HEK293 (cell line): ENCODE measurements around the gene DDX23.
A peak's percentile ranks its signal among the peaks of the same experiment; 100 is the strongest.

Experiments
- BCL11B ChIP-seq: fragments of 450-650 bp; formaldehyde crosslinking; IDR thresholded peaks from 2 replicates; pipeline ENCODE4 v1.5.1; 2016; ENCODE audit warnings: low read depth, missing biosample characterization, missing genetic modification characterization
- GLI4 ChIP-seq: fragments of 450-650 bp; formaldehyde crosslinking; IDR thresholded peaks from 2 replicates; pipeline ENCODE4 v1.5.1; 2016; ENCODE audit warnings: missing biosample characterization, missing genetic modification characterization
- KLF1 ChIP-seq: fragments of 450-650 bp; formaldehyde crosslinking; IDR thresholded peaks from 2 replicates; pipeline ENCODE4 v1.5.1; 2016; ENCODE audit warnings: missing biosample characterization, missing genetic modification characterization
- OSR2 ChIP-seq: fragments of 450-650 bp; formaldehyde crosslinking; IDR thresholded peaks from 2 replicates; pipeline ENCODE4 v1.5.1; 2016; ENCODE audit warnings: missing biosample characterization, missing genetic modification characterization
- TRIM28 ChIP-seq: IDR thresholded peaks from 2 replicates; pipeline ENCODE4 v1.6.1; 2011; ENCODE audit warnings: low read length, control low read depth, borderline replicate concordance
- ZBTB48 ChIP-seq: fragments of 450-650 bp; formaldehyde crosslinking; IDR thresholded peaks from 2 replicates; pipeline ENCODE4 v1.5.1; 2016; ENCODE audit warnings: missing biosample characterization, missing genetic modification characterization
- ZBTB7A ChIP-seq: fragments of 450-650 bp; formaldehyde crosslinking; IDR thresholded peaks from 2 replicates; pipeline ENCODE4 v1.5.1; 2016; ENCODE audit warnings: low read depth, missing biosample characterization, missing genetic modification characterization
- ZFP69B ChIP-seq: fragments of 450-650 bp; formaldehyde crosslinking; IDR thresholded peaks from 2 replicates; pipeline ENCODE4 v1.5.1; 2016; ENCODE audit warnings: missing biosample characterization, missing genetic modification characterization
- ZIC2 ChIP-seq: fragments of 450-650 bp; formaldehyde crosslinking; IDR thresholded peaks from 2 replicates; pipeline ENCODE4 v1.5.1; 2016; ENCODE audit warnings: missing biosample characterization, missing genetic modification characterization
- ZNF112 ChIP-seq: fragments of 450-650 bp; formaldehyde crosslinking; IDR thresholded peaks from 2 replicates; pipeline ENCODE4 v1.5.0; 2017; ENCODE audit warnings: missing biosample characterization, missing genetic modification characterization
- ZNF114 ChIP-seq: fragments of 450-650 bp; formaldehyde crosslinking; IDR thresholded peaks from 2 replicates; pipeline ENCODE4 v1.5.0; 2017; ENCODE audit warnings: missing biosample characterization, missing genetic modification characterization
- ZNF169 ChIP-seq: fragments of 450-650 bp; formaldehyde crosslinking; IDR thresholded peaks from 2 replicates; pipeline ENCODE4 v1.5.1; 2016; ENCODE audit warnings: missing biosample characterization, missing genetic modification characterization
- ZNF184 ChIP-seq: fragments of 450-650 bp; IDR thresholded peaks from 2 replicates; pipeline ENCODE4 v1.5.1; 2018; ENCODE audit warnings: missing biosample characterization, mild to moderate bottlenecking, missing genetic modification characterization
- ZNF214 ChIP-seq: fragments of 450-650 bp; formaldehyde crosslinking; IDR thresholded peaks from 2 replicates; pipeline ENCODE4 v1.5.1; 2017; ENCODE audit warnings: missing biosample characterization, mild to moderate bottlenecking, missing genetic modification characterization, borderline replicate concordance
- ZNF248 ChIP-seq: fragments of 450-650 bp; formaldehyde crosslinking; IDR thresholded peaks from 2 replicates; pipeline ENCODE4 v1.5.1; 2017; ENCODE audit warnings: missing biosample characterization, missing genetic modification characterization
- ZNF274 ChIP-seq, 2 experiments: fragments of 200-500 bp in 1 of 2; fragments of 450-650 bp in 1 of 2; sonication (Bioruptor generic) in 1 of 2; formaldehyde crosslinking in 1 of 2; IDR thresholded peaks; 2 replicates each; pipeline versions ENCODE4 v1.5.1 to v1.6.1; 2014 to 2016; ENCODE audit warnings: borderline replicate concordance in 1 of 2, inconsistent platforms in 1 of 2, low read length in 1 of 2, missing biosample characterization in 1 of 2, missing genetic modification characterization in 1 of 2
- ZNF341 ChIP-seq: fragments of 450-650 bp; formaldehyde crosslinking; IDR thresholded peaks from 2 replicates; pipeline ENCODE4; 2016; ENCODE audit warnings: low read depth, missing biosample characterization, missing genetic modification characterization
- ZNF394 ChIP-seq: fragments of 450-650 bp; formaldehyde crosslinking; IDR thresholded peaks from 2 replicates; pipeline ENCODE4 v1.5.1; 2016; ENCODE audit warnings: missing biosample characterization, missing genetic modification characterization, mild to moderate bottlenecking, moderate library complexity, borderline replicate concordance
- ZNF571 ChIP-seq: fragments of 450-650 bp; formaldehyde crosslinking; IDR thresholded peaks from 2 replicates; pipeline ENCODE4 v1.5.0; 2017; ENCODE audit warnings: missing biosample characterization, missing genetic modification characterization
- ZNF600 ChIP-seq: fragments of 450-650 bp; formaldehyde crosslinking; IDR thresholded peaks from 2 replicates; pipeline ENCODE4 v1.5.1; 2016; ENCODE audit warnings: missing biosample characterization, missing genetic modification characterization
- ZNF654 ChIP-seq: fragments of 450-650 bp; formaldehyde crosslinking; IDR thresholded peaks from 2 replicates; pipeline ENCODE4 v1.5.1; 2016; ENCODE audit warnings: low read depth, missing biosample characterization, missing genetic modification characterization
- ZNF658 ChIP-seq: fragments of 450-650 bp; formaldehyde crosslinking; IDR thresholded peaks from 2 replicates; pipeline ENCODE4; 2016; ENCODE audit warnings: missing biosample characterization, missing genetic modification characterization
- ZNF76 ChIP-seq: fragments of 450-650 bp; formaldehyde crosslinking; IDR thresholded peaks from 2 replicates; pipeline ENCODE4; 2016; ENCODE audit warnings: low read depth, missing biosample characterization, missing genetic modification characterization, borderline replicate concordance
- ZNF843 ChIP-seq: fragments of 450-650 bp; formaldehyde crosslinking; IDR thresholded peaks from 2 replicates; pipeline ENCODE4 v1.5.1; 2016; ENCODE audit warnings: missing biosample characterization, missing genetic modification characterization
- TF ChIP-seq, protein P1 (sequence below): fragments of 450-650 bp; formaldehyde crosslinking; IDR thresholded peaks from 2 replicates; pipeline ENCODE4 v1.5.1; 2017; ENCODE audit warnings: missing biosample characterization, missing genetic modification characterization
- TF ChIP-seq, protein P2 (sequence below): fragments of 450-650 bp; formaldehyde crosslinking; IDR thresholded peaks from 2 replicates; pipeline ENCODE4 v1.5.1; 2016; ENCODE audit warnings: missing biosample characterization, missing genetic modification characterization
- TF ChIP-seq, protein P3 (sequence below): IDR thresholded peaks from 2 replicates; pipeline ENCODE4 v1.6.1; 2011; ENCODE audit warnings: mild to moderate bottlenecking, low read depth, low read length, borderline replicate concordance
- TF ChIP-seq, protein P4 (sequence below): fragments of 450-650 bp; formaldehyde crosslinking; IDR thresholded peaks from 2 replicates; pipeline ENCODE4 v1.5.1; 2016; ENCODE audit warnings: missing biosample characterization, missing genetic modification characterization
- TF ChIP-seq, protein P5 (sequence below): fragments of 450-650 bp; formaldehyde crosslinking; IDR thresholded peaks from 2 replicates; pipeline ENCODE4 v1.5.1; 2017; ENCODE audit warnings: missing biosample characterization, missing genetic modification characterization
- TF ChIP-seq, protein P6 (sequence below): fragments of 450-650 bp; formaldehyde crosslinking; IDR thresholded peaks from 2 replicates; pipeline ENCODE4 v1.5.1; 2016; ENCODE audit warnings: missing biosample characterization, missing genetic modification characterization

DDX23 gene

DNA sequence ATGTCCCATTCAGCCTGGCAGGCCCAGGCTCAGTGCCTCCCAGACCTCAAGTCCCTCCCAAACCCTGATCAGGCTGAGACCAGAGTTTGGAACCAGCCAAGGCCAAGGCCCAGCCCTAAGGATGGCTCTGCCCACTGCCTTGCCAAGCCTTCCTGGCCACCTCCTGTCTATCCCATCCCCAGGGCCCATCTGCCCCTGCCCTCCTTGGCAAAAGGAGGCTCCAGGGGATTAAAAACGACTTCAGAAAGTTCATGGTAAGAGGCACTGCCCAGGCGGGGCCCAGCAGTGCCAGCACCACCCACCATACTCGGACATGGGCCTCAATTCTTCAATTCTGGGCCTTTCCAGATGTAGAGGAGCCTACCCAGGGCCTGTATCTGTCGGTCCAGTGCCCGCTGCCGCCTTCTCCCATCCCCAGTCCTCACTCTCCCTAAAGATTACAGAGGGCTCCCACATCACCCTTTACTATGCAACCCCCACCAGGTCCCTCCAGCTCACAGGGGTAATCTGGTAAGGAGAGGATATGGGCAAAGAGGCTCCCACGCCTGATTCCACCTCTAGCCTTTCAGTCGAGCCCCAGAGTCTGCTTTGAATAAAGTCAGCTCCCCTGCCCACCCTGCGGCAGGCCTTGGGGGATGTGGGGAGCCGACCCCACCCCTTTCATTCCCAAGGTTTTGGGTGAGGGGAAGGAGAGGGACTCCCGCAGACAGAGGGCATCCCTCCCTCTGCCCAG, 64.0 kb downstream of the DDX23 start (continued):
- TF ChIP-seq, protein P1, sequence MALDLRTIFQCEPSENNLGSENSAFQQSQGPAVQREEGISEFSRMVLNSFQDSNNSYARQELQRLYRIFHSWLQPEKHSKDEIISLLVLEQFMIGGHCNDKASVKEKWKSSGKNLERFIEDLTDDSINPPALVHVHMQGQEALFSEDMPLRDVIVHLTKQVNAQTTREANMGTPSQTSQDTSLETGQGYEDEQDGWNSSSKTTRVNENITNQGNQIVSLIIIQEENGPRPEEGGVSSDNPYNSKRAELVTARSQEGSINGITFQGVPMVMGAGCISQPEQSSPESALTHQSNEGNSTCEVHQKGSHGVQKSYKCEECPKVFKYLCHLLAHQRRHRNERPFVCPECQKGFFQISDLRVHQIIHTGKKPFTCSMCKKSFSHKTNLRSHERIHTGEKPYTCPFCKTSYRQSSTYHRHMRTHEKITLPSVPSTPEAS = no peak
- TF ChIP-seq OSR2 (tag by site-specific recombination) (no peak), TRIM28 (no peak), ZNF843 (tag by site-specific recombination) (no peak), ZNF654 (tag by site-specific recombination) (no peak), GLI4 (tag by site-specific recombination) (no peak), ZNF571 (tag by site-specific recombination) (no peak), ZNF112 (no peak), KLF1 (tag by site-specific recombination) (peak; percentile 50; the same call in 1 of the 2 replicates), ZNF214 (tag by site-specific recombination) (no peak), ZNF658 (tag by site-specific recombination) (no peak), ZNF248 (tag by site-specific recombination) (no peak), ZNF394 (tag by site-specific recombination) (no peak), BCL11B (no peak), ZIC2 (tag by site-specific recombination) (no peak), ZNF341 (tag by site-specific recombination) (no peak), ZNF114 (tag by site-specific recombination) (no peak), ZNF184 (tag by site-specific recombination) (no peak), ZNF274 (IDR thresholded peaks at IDR 0.05; ENCODE audit: low read length) (no peak), ZNF274 (tag by site-specific recombination; IDR thresholded peaks at IDR 0.05; ENCODE audit: borderline replicate concordance) (no peak), ZFP69B (tag by site-specific recombination) (peak; percentile 62; the same call in 1 of the 2 replicates), ZNF169 (tag by site-specific recombination) (no peak), ZNF600 (tag by site-specific recombination) (no peak), ZBTB7A (tag by site-specific recombination) (no peak), ZNF76 (no peak), ZBTB48 (tag by site-specific recombination) (0 out of 2 replicates have a peak, but pooled peaks have one; percentile 10)
- TF ChIP-seq, protein P2, sequence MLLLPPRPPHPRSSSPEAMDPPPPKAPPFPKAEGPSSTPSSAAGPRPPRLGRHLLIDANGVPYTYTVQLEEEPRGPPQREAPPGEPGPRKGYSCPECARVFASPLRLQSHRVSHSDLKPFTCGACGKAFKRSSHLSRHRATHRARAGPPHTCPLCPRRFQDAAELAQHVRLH (tag by site-specific recombination) = no peak
- TF ChIP-seq, protein P3, sequence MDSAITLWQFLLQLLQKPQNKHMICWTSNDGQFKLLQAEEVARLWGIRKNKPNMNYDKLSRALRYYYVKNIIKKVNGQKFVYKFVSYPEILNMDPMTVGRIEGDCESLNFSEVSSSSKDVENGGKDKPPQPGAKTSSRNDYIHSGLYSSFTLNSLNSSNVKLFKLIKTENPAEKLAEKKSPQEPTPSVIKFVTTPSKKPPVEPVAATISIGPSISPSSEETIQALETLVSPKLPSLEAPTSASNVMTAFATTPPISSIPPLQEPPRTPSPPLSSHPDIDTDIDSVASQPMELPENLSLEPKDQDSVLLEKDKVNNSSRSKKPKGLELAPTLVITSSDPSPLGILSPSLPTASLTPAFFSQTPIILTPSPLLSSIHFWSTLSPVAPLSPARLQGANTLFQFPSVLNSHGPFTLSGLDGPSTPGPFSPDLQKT = no peak
- TF ChIP-seq, protein P4, sequence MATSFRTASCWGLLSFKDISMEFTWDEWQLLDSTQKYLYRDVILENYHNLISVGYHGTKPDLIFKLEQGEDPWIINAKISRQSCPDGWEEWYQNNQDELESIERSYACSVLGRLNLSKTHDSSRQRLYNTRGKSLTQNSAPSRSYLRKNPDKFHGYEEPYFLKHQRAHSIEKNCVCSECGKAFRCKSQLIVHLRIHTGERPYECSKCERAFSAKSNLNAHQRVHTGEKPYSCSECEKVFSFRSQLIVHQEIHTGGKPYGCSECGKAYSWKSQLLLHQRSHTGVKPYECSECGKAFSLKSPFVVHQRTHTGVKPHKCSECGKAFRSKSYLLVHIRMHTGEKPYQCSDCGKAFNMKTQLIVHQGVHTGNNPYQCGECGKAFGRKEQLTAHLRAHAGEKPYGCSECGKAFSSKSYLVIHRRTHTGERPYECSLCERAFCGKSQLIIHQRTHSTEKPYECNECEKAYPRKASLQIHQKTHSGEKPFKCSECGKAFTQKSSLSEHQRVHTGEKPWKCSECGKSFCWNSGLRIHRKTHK (tag by site-specific recombination) = no peak
- TF ChIP-seq, protein P5, sequence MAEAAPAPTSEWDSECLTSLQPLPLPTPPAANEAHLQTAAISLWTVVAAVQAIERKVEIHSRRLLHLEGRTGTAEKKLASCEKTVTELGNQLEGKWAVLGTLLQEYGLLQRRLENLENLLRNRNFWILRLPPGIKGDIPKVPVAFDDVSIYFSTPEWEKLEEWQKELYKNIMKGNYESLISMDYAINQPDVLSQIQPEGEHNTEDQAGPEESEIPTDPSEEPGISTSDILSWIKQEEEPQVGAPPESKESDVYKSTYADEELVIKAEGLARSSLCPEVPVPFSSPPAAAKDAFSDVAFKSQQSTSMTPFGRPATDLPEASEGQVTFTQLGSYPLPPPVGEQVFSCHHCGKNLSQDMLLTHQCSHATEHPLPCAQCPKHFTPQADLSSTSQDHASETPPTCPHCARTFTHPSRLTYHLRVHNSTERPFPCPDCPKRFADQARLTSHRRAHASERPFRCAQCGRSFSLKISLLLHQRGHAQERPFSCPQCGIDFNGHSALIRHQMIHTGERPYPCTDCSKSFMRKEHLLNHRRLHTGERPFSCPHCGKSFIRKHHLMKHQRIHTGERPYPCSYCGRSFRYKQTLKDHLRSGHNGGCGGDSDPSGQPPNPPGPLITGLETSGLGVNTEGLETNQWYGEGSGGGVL (tag by site-specific recombination) = peak; percentile 48
- TF ChIP-seq, protein P6, sequence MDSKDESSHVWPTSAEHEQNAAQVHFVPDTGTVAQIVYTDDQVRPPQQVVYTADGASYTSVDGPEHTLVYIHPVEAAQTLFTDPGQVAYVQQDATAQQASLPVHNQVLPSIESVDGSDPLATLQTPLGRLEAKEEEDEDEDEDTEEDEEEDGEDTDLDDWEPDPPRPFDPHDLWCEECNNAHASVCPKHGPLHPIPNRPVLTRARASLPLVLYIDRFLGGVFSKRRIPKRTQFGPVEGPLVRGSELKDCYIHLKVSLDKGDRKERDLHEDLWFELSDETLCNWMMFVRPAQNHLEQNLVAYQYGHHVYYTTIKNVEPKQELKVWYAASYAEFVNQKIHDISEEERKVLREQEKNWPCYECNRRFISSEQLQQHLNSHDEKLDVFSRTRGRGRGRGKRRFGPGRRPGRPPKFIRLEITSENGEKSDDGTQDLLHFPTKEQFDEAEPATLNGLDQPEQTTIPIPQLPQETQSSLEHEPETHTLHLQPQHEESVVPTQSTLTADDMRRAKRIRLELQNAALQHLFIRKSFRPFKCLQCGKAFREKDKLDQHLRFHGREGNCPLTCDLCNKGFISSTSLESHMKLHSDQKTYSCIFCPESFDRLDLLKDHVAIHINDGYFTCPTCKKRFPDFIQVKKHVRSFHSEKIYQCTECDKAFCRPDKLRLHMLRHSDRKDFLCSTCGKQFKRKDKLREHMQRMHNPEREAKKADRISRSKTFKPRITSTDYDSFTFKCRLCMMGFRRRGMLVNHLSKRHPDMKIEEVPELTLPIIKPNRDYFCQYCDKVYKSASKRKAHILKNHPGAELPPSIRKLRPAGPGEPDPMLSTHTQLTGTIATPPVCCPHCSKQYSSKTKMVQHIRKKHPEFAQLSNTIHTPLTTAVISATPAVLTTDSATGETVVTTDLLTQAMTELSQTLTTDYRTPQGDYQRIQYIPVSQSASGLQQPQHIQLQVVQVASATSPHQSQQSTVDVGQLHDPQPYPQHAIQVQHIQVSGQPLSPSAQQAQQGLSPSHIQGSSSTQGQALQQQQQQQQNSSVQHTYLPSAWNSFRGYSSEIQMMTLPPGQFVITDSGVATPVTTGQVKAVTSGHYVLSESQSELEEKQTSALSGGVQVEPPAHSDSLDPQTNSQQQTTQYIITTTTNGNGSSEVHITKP (tag by site-specific recombination) = no peak
